Ovary (tissue), 9 donors: Measurements from ENCODE around the gene BACH1. TPM values are rescaled to one million over a fixed set of nuclear protein-coding genes. Genes with fewer than 3 reads are reported as not detected.
A peak's percentile ranks its signal among the peaks of the same experiment; 100 is the strongest.

Experiments used
- DNase-seq, 5 donors: peaks; one replicate each; pipeline ENCODE4 v3.0.0-alpha.2; 2019 to 2020
- H3K27ac ChIP-seq, 2 donors: fragments of 200-600 bp; one replicate each; pipeline versions ENCODE4 v1.5.1 to v1.8.0; 2019 to 2022
- H3K27me3 ChIP-seq: fragments of 200-600 bp; one replicate; pipeline ENCODE4 v1.8.0; 2022
- H3K36me3 ChIP-seq: fragments of 200-600 bp; sonication (generic); one replicate; pipeline ENCODE4 v1.5.1; 2019
- H3K4me1 ChIP-seq: one replicate; pipeline ENCODE4 v1.8.1; 2013; ENCODE audit warnings: mild to moderate bottlenecking, moderate library complexity; ENCODE audit not compliant: insufficient read depth
- H3K4me3 ChIP-seq: fragments of 200-600 bp; sonication (generic); one replicate; pipeline ENCODE4 v1.5.1; 2017
- H3K9me3 ChIP-seq, 2 donors: fragments of 200-600 bp in 1 of 2; sonication (generic) in 1 of 2; one replicate each; pipeline versions ENCODE4 v1.5.1 to v1.8.1; 2013 to 2019; ENCODE audit warnings: mild to moderate bottlenecking in 1 of 2, moderate library complexity in 1 of 2
- CTCF ChIP-seq, 3 donors: fragments of 450-650 bp in 2 of 3; fragments of 200-600 bp in 1 of 3; IDR thresholded peaks; one replicate each; pipeline versions ENCODE4 v1.5.1 to v1.8.0; 2016 to 2022; ENCODE audit warnings: antibody characterized with exemption in 3 of 3, mild to moderate bottlenecking in 1 of 3
- EP300 ChIP-seq: sonication (generic); formaldehyde crosslinking; IDR thresholded peaks from one replicate; pipeline ENCODE4 v1.6.1; 2017; ENCODE audit warnings: antibody characterized with exemption
- POLR2A ChIP-seq: fragments of 450-650 bp; IDR thresholded peaks from one replicate; pipeline ENCODE4 v1.6.1; 2017; ENCODE audit warnings: antibody characterized with exemption, mild to moderate bottlenecking, moderate library complexity
- WGBS, 3 donors: extraction: QIAGEN DNeasy Blood & Tissue Kit in 1 of 3; methylation state at CpG; one replicate each; pipeline versions ENCODE4 v1.1.5 to v1.1.7; 2013 to 2017; 5-methylcytosine and 5-hydroxymethylcytosine counted together
- intact Hi-C, 4 donors: fragments of 100-400 bp; cut with DNase I; formaldehyde crosslinking; loops; one replicate each; pipeline versions ENCODE4 v1.11.0 to v1.15.1; 2022 to 2023
- polyA plus RNA-seq, 2 donors: library from polyadenylated mRNA; stranded (reverse); fragments of 200-250 nt in 1 of 2; fragments of 350-450 nt in 1 of 2; fragmentation: Illumina TruSeq in 1 of 2; extraction: RNeasy Lipid Tissue Mini Kit (QIAGEN cat#74804) in 1 of 2; gene quantifications; one replicate each; pipeline ENCODE4 v1.2.3, GENCODE V29; 2013 to 2014
- total RNA-seq, 7 donors: library from RNA; depleted of rRNA in 2 of 7; stranded (reverse); fragments of >200 nt in 2 of 7; fragmentation: NEBNext Ultra II Directional in 3 of 7; extraction: Animal tissue kit (Norgen Biotek cat#: 25700) in 3 of 7; gene quantifications; one replicate each; pipeline versions ENCODE4 v1.1.0 to v1.2.4, GENCODE V29; 2016 to 2023
- donor health status: DM: no; HTN: no; CAD: no; lungs with moderate emphysema.
- donor health status: DM: no; HTN: no; CAD: no.
- donor health status: Bipolar disorder and iron deficiency.
- donor health status: DM: yes; HTN: yes; CAD: no.
- donor health status: DM: no; HTN: no; CAD: no.
- donor health status: DM: yes; HTN: yes; CAD: no.

The BACH1 gene
- total and polyA plus RNA-seq, 9 donors, result 11.4 to 77.0 (median 52.3) TPM

- Histone ChIP-seq H3K27me3 (no peaks in the 10 kb centered on the region), H3K9me3 (no peaks in the 10 kb centered on the region), H3K4me1 (peaks cover 11% of the 10 kb centered on the region), H3K36me3 (no peaks in the 10 kb centered on the region), H3K27ac (no peak overlapping the region), H3K4me3 (peak overlapping the region; percentile 89)
- TF ChIP-seq EP300, result no peak
- no peak for TF ChIP-seq CTCF (IDR thresholded peaks at IDR 0.05)
- no peak for TF ChIP-seq POLR2A
- 29 to 35% (median 35%) methylated on average over 13 of the region's 13 CpGs for whole genome bisulfite sequencing, 3 donors
- peak in 3 of 5 donors; percentile 11 to 25 (median 22) for DNase-seq
- intact Hi-C loops, result loop anchor here in 1 of 4 donors (10.0 kb wide), 1 partner anchor 45 kb away; no protein-coding TSS in a partner anchor
Observed at GRCh38 chr21:29299916-29300806, 1.4 kb downstream of the BACH1 start.

- no peak overlapping the region for H3K27ac ChIP-seq
- no peak for DNase-seq
- intact Hi-C loops, result no loop called here
- H3K27me3 ChIP-seq, result no peaks in the 10 kb centered on the region
- WGBS, 3 donors, result 61 to 70% (median 63%) methylated on average over 3 of the region's 3 CpGs
- no peaks in the 10 kb centered on the region for H3K36me3 ChIP-seq
- no peaks in the 10 kb centered on the region for H3K9me3 ChIP-seq
- TF ChIP-seq POLR2A (no peak), CTCF (IDR thresholded peaks at IDR 0.05) (no peak), EP300 (no peak)
- H3K4me3 ChIP-seq, result no peak overlapping the region
- H3K4me1 ChIP-seq, result peaks cover 11% of the 10 kb centered on the region
Observed at GRCh38 chr21:29300807-29301138, 2.1 kb downstream of the BACH1 start.

DNA sequence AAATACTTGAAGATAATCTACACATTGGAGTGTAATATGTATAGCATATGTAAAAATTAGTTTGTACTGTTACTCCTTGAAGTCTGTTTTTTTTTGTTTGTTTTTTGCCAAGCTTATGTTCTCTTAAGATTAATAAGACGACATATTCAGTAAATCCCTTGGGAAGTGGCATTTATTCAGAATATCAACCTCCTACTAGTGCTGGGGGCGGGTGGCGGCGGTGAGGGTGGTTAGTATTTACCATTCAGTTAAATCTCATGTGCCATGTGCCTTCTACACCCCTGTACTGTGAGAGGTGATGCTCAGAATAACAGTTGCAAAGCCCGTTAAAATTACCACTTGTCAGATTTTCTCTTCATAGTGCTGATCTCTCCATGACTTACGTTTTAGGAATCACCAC lies 3.0 kb downstream of the BACH1 start:
- peaks cover 17% of the 10 kb centered on the region for H3K4me1 ChIP-seq
- no peaks in the 10 kb centered on the region for H3K9me3 ChIP-seq
- no peak overlapping the region for H3K27ac ChIP-seq
- no peaks in the 10 kb centered on the region for H3K27me3 ChIP-seq
- 58 to 67% (median 59%) methylated on average over 6 of the region's 6 CpGs for WGBS, 3 donors
- no peak for TF ChIP-seq EP300
- TF ChIP-seq CTCF (IDR thresholded peaks at IDR 0.05), result no peak
- TF ChIP-seq POLR2A, result no peak
- DNase-seq, result no peak
- H3K36me3 ChIP-seq, result no peaks in the 10 kb centered on the region
- H3K4me3 ChIP-seq, result no peak overlapping the region
- intact Hi-C loops, result no loop called here

- DNase-seq, result no peak
- H3K4me1 ChIP-seq, result peaks cover 18% of the 10 kb centered on the region
- no peak overlapping the region for H3K27ac ChIP-seq
- no peaks in the 10 kb centered on the region for H3K9me3 ChIP-seq
- H3K4me3 ChIP-seq, result no peak overlapping the region
- TF ChIP-seq POLR2A, result no peak
- TF ChIP-seq EP300, result no peak
- no peak for TF ChIP-seq CTCF (IDR thresholded peaks at IDR 0.05)
- H3K36me3 ChIP-seq, result no peaks in the 10 kb centered on the region
- 58 to 66% (median 64%) methylated on average over 5 of the region's 5 CpGs for WGBS, 3 donors
- intact Hi-C loops, result no loop called here
- H3K27me3 ChIP-seq, result no peaks in the 10 kb centered on the region
Observed at GRCh38 chr21:29302359-29302875, 3.7 kb downstream of the BACH1 start.
